OCI-LY1 (cell line): ENCODE measurements around the gene MRPL52.

Experiments used
- EZH2 ChIP-seq: fragments of 200-600 bp; sonication (generic), shearing (Covaris generic); IDR thresholded peaks from 2 replicates; pipeline ENCODE4 v1.8.0; 2017; ENCODE audit warnings: borderline replicate concordance, mixed run types, mild to moderate bottlenecking, antibody characterized with exemption, low read length, moderate library complexity, mixed read lengths
- TF ChIP-seq, protein P1 (sequence below): fragments of 200-600 bp; sonication (generic), shearing (Covaris generic); IDR thresholded peaks from 2 replicates; pipeline ENCODE4 v1.5.1; 2017; ENCODE audit warnings: mild to moderate bottlenecking, antibody characterized with exemption, low read length, moderate library complexity, mixed read lengths

DNA sequence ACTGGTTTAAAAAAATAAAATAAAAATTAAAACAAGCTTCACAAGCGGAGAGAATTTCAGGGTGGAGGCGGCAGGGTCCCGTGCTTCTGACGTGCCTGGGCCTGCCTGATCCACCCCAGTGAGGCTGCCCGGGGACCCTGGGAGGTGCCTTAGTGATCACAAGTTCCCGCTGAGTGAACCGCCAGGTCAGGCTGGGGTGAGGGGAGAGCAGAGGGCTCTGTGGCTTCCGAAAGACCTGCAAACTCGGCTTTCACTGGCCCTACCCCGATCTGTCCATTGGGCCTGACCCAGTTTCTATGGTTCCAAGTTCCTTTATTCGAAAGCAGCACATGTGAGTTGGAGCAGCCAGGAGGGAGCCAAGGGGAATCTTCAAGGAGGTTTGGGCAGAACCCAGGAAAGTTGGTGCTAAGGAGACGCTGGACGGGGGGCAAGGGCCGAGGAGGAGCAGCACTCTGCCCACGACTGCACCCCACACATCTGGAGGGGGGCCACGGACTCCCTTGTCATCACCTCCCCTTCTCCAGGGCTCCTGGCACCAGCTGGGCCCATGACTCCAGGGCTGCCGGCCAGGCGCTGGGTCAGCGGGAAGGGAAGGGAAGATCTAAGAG, 19.6 kb downstream of the MRPL52 start:
- TF ChIP-seq, protein P1, sequence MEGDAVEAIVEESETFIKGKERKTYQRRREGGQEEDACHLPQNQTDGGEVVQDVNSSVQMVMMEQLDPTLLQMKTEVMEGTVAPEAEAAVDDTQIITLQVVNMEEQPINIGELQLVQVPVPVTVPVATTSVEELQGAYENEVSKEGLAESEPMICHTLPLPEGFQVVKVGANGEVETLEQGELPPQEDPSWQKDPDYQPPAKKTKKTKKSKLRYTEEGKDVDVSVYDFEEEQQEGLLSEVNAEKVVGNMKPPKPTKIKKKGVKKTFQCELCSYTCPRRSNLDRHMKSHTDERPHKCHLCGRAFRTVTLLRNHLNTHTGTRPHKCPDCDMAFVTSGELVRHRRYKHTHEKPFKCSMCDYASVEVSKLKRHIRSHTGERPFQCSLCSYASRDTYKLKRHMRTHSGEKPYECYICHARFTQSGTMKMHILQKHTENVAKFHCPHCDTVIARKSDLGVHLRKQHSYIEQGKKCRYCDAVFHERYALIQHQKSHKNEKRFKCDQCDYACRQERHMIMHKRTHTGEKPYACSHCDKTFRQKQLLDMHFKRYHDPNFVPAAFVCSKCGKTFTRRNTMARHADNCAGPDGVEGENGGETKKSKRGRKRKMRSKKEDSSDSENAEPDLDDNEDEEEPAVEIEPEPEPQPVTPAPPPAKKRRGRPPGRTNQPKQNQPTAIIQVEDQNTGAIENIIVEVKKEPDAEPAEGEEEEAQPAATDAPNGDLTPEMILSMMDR, result no peak
- TF ChIP-seq EZH2, result no peak
